H1 (cell line): ENCODE data around the gene OXNAD1. TPM values are rescaled to one million over a fixed set of nuclear protein-coding genes. Genes with fewer than 3 reads are reported as not detected.

Source experiments
- CHD7 ChIP-seq: fragments of 300-600 bp; sonication (generic); IDR thresholded peaks from 2 replicates; pipeline ENCODE4 v1.7.1; 2012; ENCODE audit warnings: low read length, moderate library complexity, mild to moderate bottlenecking, inconsistent platforms; ENCODE audit not compliant: insufficient replicate concordance
- CTBP2 ChIP-seq: IDR thresholded peaks from 2 replicates; pipeline ENCODE4 v1.7.0; 2011; ENCODE audit warnings: borderline replicate concordance, mild to moderate bottlenecking, moderate library complexity, mixed read lengths, low read length; ENCODE audit not compliant: insufficient read depth, insufficient read length
- SUZ12 ChIP-seq: fragments of 200-600 bp; sonication (generic); IDR thresholded peaks from 2 replicates; pipeline ENCODE4 v1.6.1; 2012; ENCODE audit warnings: mild to moderate bottlenecking, inconsistent platforms, low read length, moderate library complexity, mixed read lengths
- polyA plus RNA-seq, 7 experiments: library from polyadenylated mRNA; depleted of rRNA in 3 of 7; stranded (reverse) in 5 of 7; unstranded in 2 of 7; fragments of >200 nt in 5 of 7; fragments of 200-250 nt in 2 of 7; gene quantifications; 1 replicate in 5 of 7; 2 replicates in 1 of 7; 4 replicates in 1 of 7; pipeline versions ENCODE4 v1.2.1 to v1.2.3, GENCODE V29; 2011 to 2013; ENCODE audit warnings: missing spikeins in 2 of 7, mixed read lengths in 2 of 7
- total RNA-seq: library from RNA; stranded (reverse); fragmentation: NEBNext Ultra II Directional; extraction: Animal tissue kit (Norgen Biotek cat#: 25700); gene quantifications from 2 replicates; pipeline ENCODE4 v1.2.1, GENCODE V29; 2021

OXNAD1 gene
- total and polyA plus RNA-seq, 2 of the 8 experiments (the other 6 are each of a cell fraction or from before 2014, with no cell fraction given): 14.9 to 24.8 TPM

- TF ChIP-seq SUZ12: no peak
- TF ChIP-seq CHD7: no peak
- TF ChIP-seq CTBP2: no peak
Observed at GRCh38 chr3:16229681-16230080, 35.3 kb upstream of the OXNAD1 start (continued).
